GM12878 (cell line): Measurements from ENCODE around the gene BHLHE23.

Source experiments
- ATF3 ChIP-seq: IDR thresholded peaks from 2 replicates; pipeline ENCODE4 v1.6.1; 2011; ENCODE audit warnings: low read depth, mild to moderate bottlenecking, low read length, moderate library complexity, borderline replicate concordance; ENCODE audit errors: extremely low read depth
- BMI1 ChIP-seq: fragments of 450-650 bp; IDR thresholded peaks from 2 replicates; pipeline ENCODE4 v1.6.1; 2016; ENCODE audit warnings: mild to moderate bottlenecking, moderate library complexity, borderline replicate concordance
- CBX3 ChIP-seq: fragments of 200-600 bp; sonication (generic); IDR thresholded peaks from 2 replicates; pipeline ENCODE4 v1.6.1; 2016; ENCODE audit warnings: low read depth, borderline replicate concordance
- CTCF ChIP-seq, 3 experiments: IDR thresholded peaks in 2 of 3; conservative IDR thresholded peaks in 1 of 3; 2 replicates each; pipeline ENCODE4 v1.5.1; 2011; ENCODE audit warnings: low read depth in 3 of 3, low read length in 3 of 3, mild to moderate bottlenecking in 3 of 3, control low read depth in 2 of 3, moderate library complexity in 2 of 3, inconsistent platforms in 1 of 3, mixed read lengths in 1 of 3; ENCODE audit not compliant: control insufficient read depth in 2 of 3, insufficient read depth in 1 of 3; ENCODE audit errors: extremely low read depth in 1 of 3
- E4F1 ChIP-seq: fragments of 450-650 bp; IDR thresholded peaks from 2 replicates; pipeline ENCODE4 v1.6.1; 2018; ENCODE audit warnings: borderline replicate concordance, mild to moderate bottlenecking; ENCODE audit not compliant: partially characterized antibody
- JUNB ChIP-seq: IDR thresholded peaks from 2 replicates; pipeline ENCODE4 v1.6.1; 2016; ENCODE audit warnings: antibody characterized with exemption, mild to moderate bottlenecking
- LARP7 ChIP-seq: fragments of 450-650 bp; IDR thresholded peaks from 2 replicates; pipeline ENCODE4 v1.6.1; 2017; ENCODE audit warnings: mild to moderate bottlenecking
- MAX ChIP-seq: IDR thresholded peaks from 2 replicates; pipeline ENCODE4 v1.6.1; 2012; ENCODE audit warnings: low read depth, low read length, improper control_type of control experiment
- NRF1 ChIP-seq: conservative IDR thresholded peaks from 2 replicates; pipeline ENCODE4 v1.6.1; 2011; ENCODE audit warnings: mild to moderate bottlenecking, low read depth, low read length, improper control_type of control experiment
- PAX5 ChIP-seq: IDR thresholded peaks from 2 replicates; pipeline ENCODE4 v1.6.1; 2011; ENCODE audit warnings: low read depth, low read length, borderline replicate concordance
- POU2F2 ChIP-seq: IDR thresholded peaks from 3 replicates; pipeline ENCODE4 v1.6.1; 2011; ENCODE audit warnings: low read depth, mild to moderate bottlenecking, low read length, borderline replicate concordance
- SP1 ChIP-seq: IDR thresholded peaks from one replicate; pipeline ENCODE4 v1.6.1; 2011; ENCODE audit warnings: low read depth, low read length
- ZBTB40 ChIP-seq: fragments of 450-650 bp; IDR thresholded peaks from 2 replicates; pipeline ENCODE4 v1.6.1; 2016; ENCODE audit warnings: mild to moderate bottlenecking, moderate library complexity, borderline replicate concordance
- ZNF24 ChIP-seq: fragments of 450-650 bp; IDR thresholded peaks from 2 replicates; pipeline ENCODE4 v1.6.1; 2017; ENCODE audit warnings: antibody characterized with exemption, mild to moderate bottlenecking

GRCh38 chr20:63029358-63030121 is 22.8 kb upstream of the BHLHE23 start:
- no peak for TF ChIP-seq MAX
- no peak for TF ChIP-seq NRF1
- no peak for TF ChIP-seq CTCF (IDR thresholded peaks at IDR 0.05 in 2 of 3, conservative IDR thresholded peaks at IDR 0.05 in 1 of 3; ENCODE audit: control insufficient read depth in 2 of 3, extremely low read depth in 1 of 3, insufficient read depth in 1 of 3, low read depth in 3 of 3, low read length in 3 of 3)
- TF ChIP-seq E4F1: no peak
- no peak for TF ChIP-seq JUNB
- no peak for TF ChIP-seq SP1
- no peak for TF ChIP-seq PAX5
- TF ChIP-seq BMI1: no peak
- no peak for TF ChIP-seq ZNF24
- no peak for TF ChIP-seq ATF3
- TF ChIP-seq LARP7: no peak
- no peak for TF ChIP-seq POU2F2
- TF ChIP-seq CBX3: no peak
- TF ChIP-seq ZBTB40: no peak
